GM12872 (cell line): ENCODE data around the gene CDO1.
A peak's percentile ranks its signal among the peaks of the same experiment; 100 is the strongest.

ENCODE experiments used
- TF ChIP-seq, protein P1 (sequence below): IDR thresholded peaks from 3 replicates; pipeline ENCODE4 v1.5.1; 2011; ENCODE audit warnings: low read depth, mild to moderate bottlenecking, low read length, moderate library complexity; ENCODE audit not compliant: insufficient read depth

CDO1 gene

DNA sequence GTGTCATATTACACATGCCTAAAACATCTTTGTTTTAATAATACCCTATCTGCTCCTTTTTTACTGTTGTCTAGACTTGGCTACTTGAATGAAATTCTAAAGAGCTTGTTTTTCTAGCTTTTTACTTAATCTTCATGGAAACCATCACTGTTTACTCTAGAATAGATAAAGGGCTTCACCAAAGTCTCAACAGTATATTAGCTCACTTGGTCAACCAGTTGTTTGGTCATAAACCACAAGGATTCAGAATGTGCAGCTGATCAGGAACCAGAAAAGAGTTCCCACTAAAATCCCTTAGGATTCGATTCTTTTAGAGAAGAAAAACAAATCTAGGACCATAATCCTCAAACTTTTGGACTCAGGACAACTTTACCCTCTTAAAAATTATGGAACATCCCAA is 38.0 kb downstream of the CDO1 start:
- TF ChIP-seq, protein P1, sequence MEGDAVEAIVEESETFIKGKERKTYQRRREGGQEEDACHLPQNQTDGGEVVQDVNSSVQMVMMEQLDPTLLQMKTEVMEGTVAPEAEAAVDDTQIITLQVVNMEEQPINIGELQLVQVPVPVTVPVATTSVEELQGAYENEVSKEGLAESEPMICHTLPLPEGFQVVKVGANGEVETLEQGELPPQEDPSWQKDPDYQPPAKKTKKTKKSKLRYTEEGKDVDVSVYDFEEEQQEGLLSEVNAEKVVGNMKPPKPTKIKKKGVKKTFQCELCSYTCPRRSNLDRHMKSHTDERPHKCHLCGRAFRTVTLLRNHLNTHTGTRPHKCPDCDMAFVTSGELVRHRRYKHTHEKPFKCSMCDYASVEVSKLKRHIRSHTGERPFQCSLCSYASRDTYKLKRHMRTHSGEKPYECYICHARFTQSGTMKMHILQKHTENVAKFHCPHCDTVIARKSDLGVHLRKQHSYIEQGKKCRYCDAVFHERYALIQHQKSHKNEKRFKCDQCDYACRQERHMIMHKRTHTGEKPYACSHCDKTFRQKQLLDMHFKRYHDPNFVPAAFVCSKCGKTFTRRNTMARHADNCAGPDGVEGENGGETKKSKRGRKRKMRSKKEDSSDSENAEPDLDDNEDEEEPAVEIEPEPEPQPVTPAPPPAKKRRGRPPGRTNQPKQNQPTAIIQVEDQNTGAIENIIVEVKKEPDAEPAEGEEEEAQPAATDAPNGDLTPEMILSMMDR, result no peak

DNA sequence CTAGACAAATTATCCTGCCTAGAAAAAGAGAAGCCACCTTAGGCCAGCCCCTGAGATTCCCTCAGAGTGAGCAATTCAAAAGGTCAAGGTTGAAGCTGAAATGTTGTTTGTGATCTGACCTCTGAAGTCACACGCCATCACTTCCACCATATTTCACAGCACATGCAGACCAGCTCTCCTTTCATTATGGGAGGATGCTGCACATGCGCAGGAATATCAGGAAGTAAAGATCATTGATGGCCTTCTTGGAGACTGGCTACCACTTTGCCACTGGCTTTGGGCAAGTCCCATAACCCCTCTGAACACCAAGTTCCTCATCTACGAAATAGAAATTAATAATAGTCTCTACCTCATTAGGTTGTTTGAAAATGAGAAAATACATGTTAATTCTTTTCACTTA is 39.5 kb downstream of the CDO1 start:
- TF ChIP-seq, protein P1, result no peak

GRCh38 chr5:115775999-115776398 is 40.5 kb downstream of the CDO1 start:
- TF ChIP-seq, protein P1, result no peak

- TF ChIP-seq, protein P1, result no peak
Observed at GRCh38 chr5:115774684-115775083, 41.8 kb downstream of the CDO1 start.

DNA sequence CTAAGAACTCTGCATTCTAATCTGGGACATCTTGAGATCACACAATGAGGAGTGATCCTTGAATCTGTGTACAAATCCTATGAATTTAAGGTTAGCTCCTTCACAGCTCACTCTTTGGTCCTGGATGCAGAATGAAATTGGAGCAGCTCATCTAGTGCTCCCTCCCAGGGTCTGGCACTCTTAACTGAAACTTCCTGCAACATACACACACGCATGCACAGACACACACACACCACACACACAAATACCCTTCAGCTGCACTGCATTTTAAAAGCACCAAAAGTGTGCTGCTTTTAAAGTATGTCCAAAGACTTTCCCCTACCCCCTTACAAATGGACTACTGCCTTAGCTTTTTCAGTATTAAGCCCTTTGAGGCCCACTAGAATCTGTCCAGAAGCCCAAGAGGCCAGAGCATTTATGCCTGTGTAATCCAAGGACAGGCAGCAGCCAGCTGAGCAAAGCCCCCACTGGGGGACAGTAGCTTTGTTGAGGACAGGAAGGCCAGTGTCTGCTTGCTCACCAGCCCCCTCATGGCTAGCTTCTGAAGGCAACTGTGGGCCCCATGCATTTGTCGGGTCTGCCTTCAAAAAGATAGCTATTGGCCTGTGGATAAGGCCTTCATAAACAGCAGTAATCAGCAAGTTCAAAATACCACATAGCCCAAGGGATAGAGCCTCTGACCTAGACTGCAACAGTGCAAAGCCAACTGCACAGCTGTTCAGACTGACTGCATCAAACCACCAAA is 43.6 kb downstream of the CDO1 start:
- TF ChIP-seq, protein P1, result no peak

- TF ChIP-seq, protein P1, result peak; percentile 71
Observed at GRCh38 chr5:115770466-115770865, 46.0 kb downstream of the CDO1 start.

GRCh38 chr5:115767424-115767823 is 49.0 kb downstream of the CDO1 start:
- TF ChIP-seq, protein P1, result no peak
